ENCODE measurements around the gene CGAS.

DNA sequence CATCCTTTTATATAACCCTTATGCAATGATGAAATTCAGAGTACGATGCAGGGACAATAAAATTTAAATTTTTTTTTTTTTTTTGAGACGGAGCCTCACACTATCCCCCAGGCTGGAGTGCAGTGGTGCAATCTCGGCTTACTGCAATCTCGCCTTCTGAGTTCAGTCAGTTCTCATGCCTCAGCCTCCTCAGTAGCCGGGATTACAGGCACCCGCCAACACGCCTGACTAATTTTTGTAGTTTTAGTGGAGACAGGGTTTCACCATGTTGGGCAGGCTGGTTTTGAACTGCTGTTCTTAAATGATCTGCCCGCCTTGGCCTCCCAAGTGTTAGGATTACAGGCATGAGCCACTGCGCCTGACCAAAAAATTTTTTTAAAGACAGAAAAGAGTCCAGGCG lies 24.6 kb upstream of the CGAS start:
- TF ChIP-seq CTCF (conservative IDR thresholded peaks at IDR 0.05 in 1 of 2, IDR thresholded peaks at IDR 0.05 in 1 of 2; ENCODE audit: low read depth in 1 of 2, low read length in 2 of 2) (no peak), EZH2 (IDR thresholded peaks at IDR 0.05; ENCODE audit: low read length, missing control alignments) (no peak)

All from fibroblast of lung (primary cell).